NCI-H146 treated with DMSO at 0.1 percent for 48 hours (cell line): ENCODE data around the gene KCNH8.
"Not testable (repeated sequence)": the region's sequence is repeated elsewhere in the genome, so short reads cannot be mapped to it uniquely, and the experiment has no call there.

Source experiments
- DNase-seq: peaks from one replicate; lab custom pipeline; 2025; ENCODE audit not compliant: unreplicated experiment; lab: John Stamatoyannopoulos, UW

The KCNH8 gene

GRCh38 chr3:19147905-19148767 is at the start of gene KCNH8:
Gene KCNH8, plus strand, starts transcription at chr3:19148510. Its CDS starts 210 bp downstream, at chr3:19148720.
- peak; percentile 61 for DNase-seq

- not testable (repeated sequence) for DNase-seq
These were observed 45.5 kb upstream of the KCNH8 start for GRCh38 chr3:19102654-19103290.

- no peak for DNase-seq
These were observed 44.8 kb upstream of the KCNH8 start for GRCh38 chr3:19103510-19103909.

- DNase-seq: no peak
These were observed 43.9 kb upstream of the KCNH8 start for GRCh38 chr3:19104459-19104858.

GRCh38 chr3:19105826-19106225 is 42.5 kb upstream of the KCNH8 start:
- no peak for DNase-seq

- DNase-seq: no peak
These were observed 42.0 kb upstream of the KCNH8 start for GRCh38 chr3:19106307-19106706.

- no peak for DNase-seq
These were observed 40.6 kb upstream of the KCNH8 start for GRCh38 chr3:19107719-19108118.

GRCh38 chr3:19110335-19110895 is 37.9 kb upstream of the KCNH8 start:
- DNase-seq: no peak

- DNase-seq: no peak
These were observed 33.8 kb upstream of the KCNH8 start for GRCh38 chr3:19114461-19114860.

- no peak for DNase-seq
These were observed 32.1 kb upstream of the KCNH8 start for GRCh38 chr3:19116239-19116638.

GRCh38 chr3:19124752-19125151 is 23.6 kb upstream of the KCNH8 start:
- no peak for DNase-seq

- DNase-seq: no peak
These were observed 8.4 kb upstream of the KCNH8 start for GRCh38 chr3:19139863-19140262.

GRCh38 chr3:19146685-19147650 is 1.3 kb upstream of the KCNH8 start:
- peak; percentile 81 for DNase-seq

GRCh38 chr3:19148768-19149091 is 420 bp downstream of the KCNH8 start:
- DNase-seq: no peak

- DNase-seq: peak; percentile 17
These were observed 1.1 kb downstream of the KCNH8 start for GRCh38 chr3:19149368-19149767.

- no peak for DNase-seq
These were observed 2.9 kb downstream of the KCNH8 start for GRCh38 chr3:19151171-19151570.

GRCh38 chr3:19154693-19155250 is 6.5 kb downstream of the KCNH8 start:
- no peak for DNase-seq

- DNase-seq: peak; percentile 67
These were observed 7.1 kb downstream of the KCNH8 start for GRCh38 chr3:19155375-19155774.

- no peak for DNase-seq
These were observed 11.8 kb downstream of the KCNH8 start for GRCh38 chr3:19159966-19160635.

- DNase-seq: no peak
These were observed 17.3 kb downstream of the KCNH8 start for GRCh38 chr3:19165654-19166053.
